ENCODE results near the gene SDC3. TPM values are rescaled to one million over a fixed set of nuclear protein-coding genes. Genes with fewer than 3 reads are reported as not detected.

The SDC3 gene
- polyA plus RNA-seq, 3 donors = 0.05 to 1.2 (median 0.12) TPM

DNA sequence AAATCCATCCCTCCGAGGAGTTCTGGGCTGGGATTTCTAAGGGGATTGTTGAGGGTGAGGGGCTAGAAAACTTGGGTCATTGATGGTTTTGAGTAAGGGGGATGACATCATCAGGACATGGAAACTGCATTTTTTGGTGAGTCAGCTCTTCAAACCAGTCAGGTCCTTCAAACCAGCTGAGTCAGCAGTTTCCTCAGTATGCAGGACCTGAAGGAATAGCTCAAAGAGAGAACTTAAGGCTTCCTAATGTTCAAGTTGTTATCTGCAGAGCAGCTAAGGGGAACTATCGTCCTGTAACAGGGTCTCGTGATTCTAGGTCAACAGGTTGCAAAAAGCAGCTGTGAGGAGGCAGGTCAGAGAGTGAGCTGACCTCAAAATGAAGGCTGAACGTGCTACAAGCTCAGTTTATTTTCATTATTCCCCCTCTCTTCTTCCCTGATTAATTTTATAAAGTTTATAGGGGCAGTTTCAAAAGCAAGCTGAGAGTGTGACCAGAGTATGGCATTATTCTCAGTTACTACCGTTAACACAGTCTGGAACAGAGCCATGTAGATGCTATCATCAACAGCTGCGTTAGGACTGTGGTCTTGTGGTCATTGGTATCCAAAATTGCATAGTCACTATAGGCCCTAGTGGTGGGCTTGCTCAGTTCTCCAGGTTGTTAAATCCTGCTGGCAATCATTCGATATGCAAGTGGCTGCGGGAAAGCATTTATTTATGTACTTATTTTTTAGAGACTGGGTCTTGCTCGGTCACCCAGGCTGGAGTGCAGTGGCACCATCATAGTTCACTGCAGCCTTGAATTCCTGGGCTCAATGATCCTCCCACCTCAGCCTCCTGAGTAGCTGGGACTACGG lies 10.7 kb upstream of the SDC3 start:
- Mint-ChIP-seq H3K36me3 (peaks cover 2% of the 10 kb centered on the region in 2 donors), H3K27me3 (ENCODE audit: low read depth in 3 of 3) (peaks cover 6 to 11% (median 9%) of the 10 kb centered on the region in 3 donors), H3K4me3 (peak overlapping the region in 1 of 2 donors; percentile 42), H3K4me1 (peaks cover 28% of the 10 kb centered on the region), H3K27ac (peak overlapping the region; percentile 46 to 81 (median 68)), H3K9me3 (peaks cover 0 to 1% (median 0%) of the 10 kb centered on the region in 7 donors)
- no peaks in the 10 kb centered on the region for H3K36me3 ChIP-seq (replicated peaks in 1 of 2; ENCODE audit: control insufficient read depth in 1 of 2, insufficient read depth in 2 of 2, low read length in 2 of 2)
- H3K9me3 ChIP-seq (replicated peaks in 1 of 2; ENCODE audit: control insufficient read depth in 1 of 2, insufficient read depth in 1 of 2, low read length in 2 of 2) = no peaks in the 10 kb centered on the region
- peaks cover 29% of the 10 kb centered on the region in 2 donors for H3K4me1 ChIP-seq (ENCODE audit: control insufficient read depth in 1 of 2, insufficient read depth in 2 of 2, low read length in 2 of 2)
- H3K79me2 ChIP-seq (ENCODE audit: insufficient read depth, low read length) = no peaks in the 10 kb centered on the region
- intact Hi-C loops (cut with micrococcal nuclease) = no loop called here
- no peak overlapping the region for H2AFZ ChIP-seq (ENCODE audit: insufficient read depth, low read depth, low read length, poor library complexity, severe bottlenecking)
- DNase-seq = peak; percentile 73 to 90 (median 83)
- WGBS (ENCODE audit: insufficient coverage) = 12% methylated on average over 7 of the region's 10 CpGs
- H3K27me3 ChIP-seq (ENCODE audit: control insufficient read depth in 2 of 2, insufficient read depth in 2 of 2, low read length in 2 of 2) = no peaks in the 10 kb centered on the region
- H3K27ac ChIP-seq (ENCODE audit: low read depth in 1 of 2, low read length in 2 of 2) = peak overlapping the region in 1 of 2 donors; percentile 22
- peak overlapping the region; percentile 22 for H3K4me2 ChIP-seq (replicated peaks; ENCODE audit: extremely low read depth, low read length, poor library complexity, severe bottlenecking)
- H4K20me1 ChIP-seq (ENCODE audit: insufficient read depth, low read length) = no peaks in the 10 kb centered on the region
- no peak overlapping the region for H3K4me3 ChIP-seq (replicated peaks in 1 of 3; ENCODE audit: low read depth in 2 of 3, low read length in 3 of 3)
- TF ChIP-seq, protein P1, sequence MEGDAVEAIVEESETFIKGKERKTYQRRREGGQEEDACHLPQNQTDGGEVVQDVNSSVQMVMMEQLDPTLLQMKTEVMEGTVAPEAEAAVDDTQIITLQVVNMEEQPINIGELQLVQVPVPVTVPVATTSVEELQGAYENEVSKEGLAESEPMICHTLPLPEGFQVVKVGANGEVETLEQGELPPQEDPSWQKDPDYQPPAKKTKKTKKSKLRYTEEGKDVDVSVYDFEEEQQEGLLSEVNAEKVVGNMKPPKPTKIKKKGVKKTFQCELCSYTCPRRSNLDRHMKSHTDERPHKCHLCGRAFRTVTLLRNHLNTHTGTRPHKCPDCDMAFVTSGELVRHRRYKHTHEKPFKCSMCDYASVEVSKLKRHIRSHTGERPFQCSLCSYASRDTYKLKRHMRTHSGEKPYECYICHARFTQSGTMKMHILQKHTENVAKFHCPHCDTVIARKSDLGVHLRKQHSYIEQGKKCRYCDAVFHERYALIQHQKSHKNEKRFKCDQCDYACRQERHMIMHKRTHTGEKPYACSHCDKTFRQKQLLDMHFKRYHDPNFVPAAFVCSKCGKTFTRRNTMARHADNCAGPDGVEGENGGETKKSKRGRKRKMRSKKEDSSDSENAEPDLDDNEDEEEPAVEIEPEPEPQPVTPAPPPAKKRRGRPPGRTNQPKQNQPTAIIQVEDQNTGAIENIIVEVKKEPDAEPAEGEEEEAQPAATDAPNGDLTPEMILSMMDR (IDR thresholded peaks at IDR 0.05) = no peak
- no peak overlapping the region for H3K9ac ChIP-seq (ENCODE audit: insufficient read depth, low read length, poor library complexity, severe bottlenecking)

DNA sequence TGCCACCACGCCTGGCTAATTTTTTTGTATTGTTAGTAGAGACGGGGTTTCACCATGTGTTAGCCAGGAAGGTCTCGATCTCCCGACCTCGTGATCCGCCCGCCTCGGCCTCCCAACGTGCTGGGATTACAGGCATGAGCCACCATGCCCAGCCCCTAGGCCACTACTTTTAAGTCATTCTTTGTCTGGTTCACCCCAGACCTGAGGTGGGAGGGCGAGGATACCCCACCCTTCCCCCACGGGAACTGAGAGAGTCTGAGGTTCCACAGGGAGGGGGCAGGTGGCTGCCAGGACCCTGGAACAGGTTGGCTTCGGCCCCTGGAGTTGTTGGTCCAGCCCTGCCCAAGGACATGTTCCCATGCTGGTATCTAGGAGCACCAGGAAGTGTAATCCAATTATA lies 7.7 kb upstream of the SDC3 start:
- Mint-ChIP-seq H3K27ac (no peak overlapping the region), H3K27me3 (ENCODE audit: low read depth in 3 of 3) (peaks cover 2 to 5% (median 3%) of the 10 kb centered on the region in 3 donors), H3K4me3 (no peak overlapping the region), H3K36me3 (peaks cover 3 to 8% of the 10 kb centered on the region in 2 donors), H3K9me3 (peaks cover 0 to 1% (median 0%) of the 10 kb centered on the region in 7 donors), H3K4me1 (peaks cover 58% of the 10 kb centered on the region)
- Histone ChIP-seq H3K27ac (ENCODE audit: low read depth in 1 of 2, low read length in 2 of 2) (no peak overlapping the region), H3K27me3 (ENCODE audit: control insufficient read depth in 2 of 2, insufficient read depth in 2 of 2, low read length in 2 of 2) (no peaks in the 10 kb centered on the region), H2AFZ (ENCODE audit: insufficient read depth, low read depth, low read length, poor library complexity, severe bottlenecking) (no peak overlapping the region), H3K9me3 (replicated peaks in 1 of 2; ENCODE audit: control insufficient read depth in 1 of 2, insufficient read depth in 1 of 2, low read length in 2 of 2) (no peaks in the 10 kb centered on the region), H4K20me1 (ENCODE audit: insufficient read depth, low read length) (no peaks in the 10 kb centered on the region), H3K4me2 (replicated peaks; ENCODE audit: extremely low read depth, low read length, poor library complexity, severe bottlenecking) (no peak overlapping the region), H3K9ac (ENCODE audit: insufficient read depth, low read length, poor library complexity, severe bottlenecking) (no peak overlapping the region), H3K36me3 (replicated peaks in 1 of 2; ENCODE audit: control insufficient read depth in 1 of 2, insufficient read depth in 2 of 2, low read length in 2 of 2) (no peaks in the 10 kb centered on the region), H3K4me3 (replicated peaks in 1 of 3; ENCODE audit: low read depth in 2 of 3, low read length in 3 of 3) (no peak overlapping the region), H3K79me2 (ENCODE audit: insufficient read depth, low read length) (no peaks in the 10 kb centered on the region), H3K4me1 (ENCODE audit: control insufficient read depth in 1 of 2, insufficient read depth in 2 of 2, low read length in 2 of 2) (peaks cover 58 to 59% of the 10 kb centered on the region in 2 donors)
- WGBS (ENCODE audit: insufficient coverage) = 96% methylated on average over 8 of the region's 12 CpGs
- no peak for DNase-seq
- TF ChIP-seq, protein P1 (IDR thresholded peaks at IDR 0.05) = no peak
- intact Hi-C loops (cut with micrococcal nuclease) = no loop called here

Measured in CD14-positive monocyte (primary cell).